SH-SY5Y (cell line): ENCODE data around the gene ADH1C.

Experiments used
- GATA2 ChIP-seq: IDR thresholded peaks from 2 replicates; pipeline ENCODE4 v1.6.1; 2011; ENCODE audit warnings: mild to moderate bottlenecking, low read depth, low read length
- GATA3 ChIP-seq: IDR thresholded peaks from 2 replicates; pipeline ENCODE4 v1.6.1; 2011; ENCODE audit warnings: low read depth, mild to moderate bottlenecking, low read length, moderate library complexity

- TF ChIP-seq GATA2 (no peak), GATA3 (no peak)
These were observed 17.7 kb downstream of the ADH1C start for GRCh38 chr4:99334880-99335279.
